Neural cell (in vitro differentiated cells): Measurements from ENCODE around the gene NSF.

Experiments used
- EP300 ChIP-seq: fragments of 450-650 bp; conservative IDR thresholded peaks from 2 replicates; pipeline ENCODE4 v1.6.1; 2014; ENCODE audit warnings: antibody characterized with exemption, mild to moderate bottlenecking, moderate library complexity; ENCODE audit not compliant: poor library complexity, severe bottlenecking
- EZH2 ChIP-seq: fragments of 200-600, 300-800 bp; shearing (Covaris generic), sonication (generic); IDR thresholded peaks from 2 replicates; pipeline ENCODE4 v1.6.1; 2014; ENCODE audit warnings: antibody characterized with exemption, low read length, borderline replicate concordance, mild to moderate bottlenecking; ENCODE audit not compliant: insufficient read depth, poor library complexity, severe bottlenecking
- POLR2AphosphoS5 ChIP-seq: IDR thresholded peaks from 2 replicates; pipeline ENCODE4 v1.6.1; 2012
- SMC3 ChIP-seq: fragments of 450-650 bp; conservative IDR thresholded peaks from 2 replicates; pipeline ENCODE4 v1.6.1; 2014; ENCODE audit warnings: antibody characterized with exemption, mild to moderate bottlenecking, moderate library complexity; ENCODE audit not compliant: poor library complexity
- TAF1 ChIP-seq: IDR thresholded peaks from 2 replicates; pipeline ENCODE4 v1.6.1; 2012; ENCODE audit warnings: low read depth
- TF ChIP-seq, protein P1 (sequence below): fragments of 450-650 bp; IDR thresholded peaks from 2 replicates; pipeline ENCODE4 v1.5.1; 2014; ENCODE audit warnings: antibody characterized with exemption, mild to moderate bottlenecking, moderate library complexity; ENCODE audit not compliant: poor library complexity, severe bottlenecking

GRCh38 chr17:46794318-46794717, 203.8 kb downstream of the NSF start:
- no peak for TF ChIP-seq SMC3
- TF ChIP-seq, protein P1, sequence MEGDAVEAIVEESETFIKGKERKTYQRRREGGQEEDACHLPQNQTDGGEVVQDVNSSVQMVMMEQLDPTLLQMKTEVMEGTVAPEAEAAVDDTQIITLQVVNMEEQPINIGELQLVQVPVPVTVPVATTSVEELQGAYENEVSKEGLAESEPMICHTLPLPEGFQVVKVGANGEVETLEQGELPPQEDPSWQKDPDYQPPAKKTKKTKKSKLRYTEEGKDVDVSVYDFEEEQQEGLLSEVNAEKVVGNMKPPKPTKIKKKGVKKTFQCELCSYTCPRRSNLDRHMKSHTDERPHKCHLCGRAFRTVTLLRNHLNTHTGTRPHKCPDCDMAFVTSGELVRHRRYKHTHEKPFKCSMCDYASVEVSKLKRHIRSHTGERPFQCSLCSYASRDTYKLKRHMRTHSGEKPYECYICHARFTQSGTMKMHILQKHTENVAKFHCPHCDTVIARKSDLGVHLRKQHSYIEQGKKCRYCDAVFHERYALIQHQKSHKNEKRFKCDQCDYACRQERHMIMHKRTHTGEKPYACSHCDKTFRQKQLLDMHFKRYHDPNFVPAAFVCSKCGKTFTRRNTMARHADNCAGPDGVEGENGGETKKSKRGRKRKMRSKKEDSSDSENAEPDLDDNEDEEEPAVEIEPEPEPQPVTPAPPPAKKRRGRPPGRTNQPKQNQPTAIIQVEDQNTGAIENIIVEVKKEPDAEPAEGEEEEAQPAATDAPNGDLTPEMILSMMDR: no peak
- no peak for TF ChIP-seq EZH2
- TF ChIP-seq POLR2AphosphoS5: no peak
- TF ChIP-seq TAF1: no peak
- TF ChIP-seq EP300: no peak
